ENCODE measurements around the gene KLF15. TPM values are rescaled to one million over a fixed set of nuclear protein-coding genes. Genes with fewer than 3 reads are reported as not detected.

Gene KLF15
- total and polyA plus RNA-seq, 2 donors from 2014 or later: 22.9 to 30.0 TPM

DNA sequence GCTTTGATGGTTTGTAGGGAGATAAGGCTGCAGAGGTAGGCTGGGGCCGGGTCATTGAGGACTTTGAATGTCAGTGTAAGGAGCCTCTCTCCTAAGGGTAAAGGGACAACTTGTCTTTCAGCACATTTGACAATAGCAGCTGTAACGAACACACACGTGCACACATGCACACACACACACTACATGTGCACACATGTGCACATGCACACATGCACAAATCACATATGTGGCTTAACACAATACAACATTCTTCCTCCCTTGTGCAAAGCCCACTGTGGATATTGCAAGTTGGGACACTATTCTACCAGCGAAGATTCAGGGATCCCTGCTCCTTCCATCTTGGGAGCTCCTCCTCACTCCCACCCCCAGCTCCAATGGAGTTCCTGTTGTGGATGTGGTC, 36.4 kb upstream of the KLF15 start:
- intact Hi-C loops (cut with DNase I): loop anchor here (10.0 kb wide), 1 partner anchor 139 kb away; no protein-coding TSS in a partner anchor
- TF ChIP-seq, protein P1, sequence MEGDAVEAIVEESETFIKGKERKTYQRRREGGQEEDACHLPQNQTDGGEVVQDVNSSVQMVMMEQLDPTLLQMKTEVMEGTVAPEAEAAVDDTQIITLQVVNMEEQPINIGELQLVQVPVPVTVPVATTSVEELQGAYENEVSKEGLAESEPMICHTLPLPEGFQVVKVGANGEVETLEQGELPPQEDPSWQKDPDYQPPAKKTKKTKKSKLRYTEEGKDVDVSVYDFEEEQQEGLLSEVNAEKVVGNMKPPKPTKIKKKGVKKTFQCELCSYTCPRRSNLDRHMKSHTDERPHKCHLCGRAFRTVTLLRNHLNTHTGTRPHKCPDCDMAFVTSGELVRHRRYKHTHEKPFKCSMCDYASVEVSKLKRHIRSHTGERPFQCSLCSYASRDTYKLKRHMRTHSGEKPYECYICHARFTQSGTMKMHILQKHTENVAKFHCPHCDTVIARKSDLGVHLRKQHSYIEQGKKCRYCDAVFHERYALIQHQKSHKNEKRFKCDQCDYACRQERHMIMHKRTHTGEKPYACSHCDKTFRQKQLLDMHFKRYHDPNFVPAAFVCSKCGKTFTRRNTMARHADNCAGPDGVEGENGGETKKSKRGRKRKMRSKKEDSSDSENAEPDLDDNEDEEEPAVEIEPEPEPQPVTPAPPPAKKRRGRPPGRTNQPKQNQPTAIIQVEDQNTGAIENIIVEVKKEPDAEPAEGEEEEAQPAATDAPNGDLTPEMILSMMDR (IDR thresholded peaks at IDR 0.05; ENCODE audit: borderline replicate concordance, extremely low read depth, insufficient read depth): no peak
- no peaks in the 10 kb centered on the region for H3K36me3 ChIP-seq (ENCODE audit: control insufficient read depth in 2 of 3, insufficient read depth in 3 of 3, low read length in 3 of 3)
- DNase-seq (no peak), FAIRE-seq (no peak)
- no peaks in the 10 kb centered on the region for H3K9me3 ChIP-seq (ENCODE audit: control insufficient read depth in 2 of 3, insufficient read depth in 1 of 3, low read length in 3 of 3)
- H3K4me3 ChIP-seq (ENCODE audit: low read length in 3 of 3): no peak overlapping the region
- no peak overlapping the region for H3K27ac ChIP-seq (ENCODE audit: low read depth in 2 of 2, low read length in 2 of 2)
- H3K9ac ChIP-seq (ENCODE audit: low read length in 3 of 3): no peak overlapping the region
- no peaks in the 10 kb centered on the region for H3K27me3 ChIP-seq (ENCODE audit: control insufficient read depth, insufficient read depth, low read length)
- peaks cover 0 to 4% (median 0%) of the 10 kb centered on the region in 3 donors for H3K4me1 ChIP-seq (ENCODE audit: control insufficient read depth in 2 of 3, insufficient read depth in 2 of 3, low read depth in 1 of 3, low read length in 3 of 3)

DNA sequence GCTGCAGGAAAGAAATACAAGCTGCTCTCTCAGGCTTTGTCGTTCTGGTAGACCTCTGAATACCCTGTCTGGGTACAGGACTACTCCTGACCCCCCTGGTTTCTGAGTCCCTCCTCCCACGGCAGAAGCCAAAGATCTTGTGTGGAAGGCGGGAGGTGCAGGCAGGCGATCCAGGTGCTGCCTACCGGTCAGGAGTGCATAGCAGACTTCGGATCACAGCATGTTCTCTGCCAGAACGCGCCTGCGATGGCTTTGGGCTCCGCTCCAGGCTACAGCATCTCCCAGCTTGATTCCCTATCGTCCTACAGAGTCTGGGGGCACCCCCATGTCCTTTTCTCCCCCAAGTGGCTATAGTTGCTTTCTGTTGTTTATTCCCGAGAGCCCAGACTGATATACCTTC, 35.0 kb upstream of the KLF15 start:
- FAIRE-seq (no peak), DNase-seq (no peak)
- Histone ChIP-seq H3K9me3 (ENCODE audit: control insufficient read depth in 2 of 3, insufficient read depth in 1 of 3, low read length in 3 of 3) (no peaks in the 10 kb centered on the region), H3K27ac (ENCODE audit: low read depth in 2 of 2, low read length in 2 of 2) (no peak overlapping the region), H3K4me3 (ENCODE audit: low read length in 3 of 3) (no peak overlapping the region), H3K9ac (ENCODE audit: low read length in 3 of 3) (no peak overlapping the region), H3K4me1 (ENCODE audit: control insufficient read depth in 2 of 3, insufficient read depth in 2 of 3, low read depth in 1 of 3, low read length in 3 of 3) (peaks cover 0 to 4% (median 0%) of the 10 kb centered on the region in 3 donors), H3K27me3 (ENCODE audit: control insufficient read depth, insufficient read depth, low read length) (no peaks in the 10 kb centered on the region), H3K36me3 (ENCODE audit: control insufficient read depth in 2 of 3, insufficient read depth in 3 of 3, low read length in 3 of 3) (no peaks in the 10 kb centered on the region)
- intact Hi-C loops (cut with DNase I): loop anchor here (10.0 kb wide), 1 partner anchor 137 kb away; no protein-coding TSS in a partner anchor
- TF ChIP-seq, protein P1 (IDR thresholded peaks at IDR 0.05; ENCODE audit: borderline replicate concordance, extremely low read depth, insufficient read depth): no peak

DNA sequence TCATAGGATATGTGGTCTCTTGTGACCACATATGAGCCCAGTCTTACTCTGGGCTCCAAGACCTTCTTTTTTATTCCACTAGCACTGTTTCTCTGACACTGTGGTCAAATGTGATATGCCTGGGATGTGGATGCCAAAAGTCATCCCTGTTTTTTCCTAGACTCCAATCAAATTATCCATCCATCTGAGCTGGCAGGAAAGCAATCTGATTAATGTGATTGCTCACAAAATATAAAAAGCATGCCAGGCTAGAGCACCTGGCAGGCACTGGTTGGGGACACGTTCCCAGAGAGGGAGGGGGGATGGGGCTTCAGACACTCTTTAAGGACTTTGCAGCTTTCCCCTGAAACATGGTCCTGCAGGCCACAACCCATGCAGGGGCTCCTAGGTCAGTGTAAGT, 34.4 kb upstream of the KLF15 start:
- TF ChIP-seq, protein P1 (IDR thresholded peaks at IDR 0.05; ENCODE audit: borderline replicate concordance, extremely low read depth, insufficient read depth): no peak
- H3K9me3 ChIP-seq (ENCODE audit: control insufficient read depth in 2 of 3, insufficient read depth in 1 of 3, low read length in 3 of 3): no peaks in the 10 kb centered on the region
- H3K27ac ChIP-seq (ENCODE audit: low read depth in 2 of 2, low read length in 2 of 2): no peak overlapping the region
- no peaks in the 10 kb centered on the region for H3K27me3 ChIP-seq (ENCODE audit: control insufficient read depth, insufficient read depth, low read length)
- H3K4me3 ChIP-seq (ENCODE audit: low read length in 3 of 3): no peak overlapping the region
- H3K4me1 ChIP-seq (ENCODE audit: control insufficient read depth in 2 of 3, insufficient read depth in 2 of 3, low read depth in 1 of 3, low read length in 3 of 3): peaks cover 0 to 4% (median 0%) of the 10 kb centered on the region in 3 donors
- no peak for FAIRE-seq
- H3K9ac ChIP-seq (ENCODE audit: low read length in 3 of 3): no peak overlapping the region
- intact Hi-C loops (cut with DNase I): loop anchor here (10.0 kb wide), 1 partner anchor 137 kb away; no protein-coding TSS in a partner anchor
- no peaks in the 10 kb centered on the region for H3K36me3 ChIP-seq (ENCODE audit: control insufficient read depth in 2 of 3, insufficient read depth in 3 of 3, low read length in 3 of 3)
- DNase-seq: no peak

DNA sequence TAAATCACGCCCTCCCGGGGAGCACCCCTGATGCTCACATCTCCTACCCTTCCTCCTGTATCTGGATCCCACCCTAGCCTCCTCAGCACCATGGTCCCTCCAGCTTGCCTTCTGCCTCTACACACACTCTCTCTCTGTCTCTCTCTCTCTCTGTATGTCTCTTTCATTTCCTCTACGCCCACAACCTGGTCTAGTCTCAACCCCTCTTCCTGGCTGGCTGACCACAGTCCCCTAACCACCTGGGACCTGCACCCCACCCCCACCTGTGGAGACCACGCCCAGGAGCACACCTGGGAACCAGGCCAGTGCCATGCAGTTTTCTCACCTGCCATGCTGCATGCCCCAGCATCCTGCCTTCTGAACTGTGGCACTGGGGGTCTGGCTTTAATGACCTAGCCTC, 33.5 kb upstream of the KLF15 start:
- intact Hi-C loops (cut with DNase I): loop anchor here (10.0 kb wide), 1 partner anchor 136 kb away; no protein-coding TSS in a partner anchor
- Histone ChIP-seq H3K4me1 (ENCODE audit: control insufficient read depth in 2 of 3, insufficient read depth in 2 of 3, low read depth in 1 of 3, low read length in 3 of 3) (peaks cover 0 to 4% (median 0%) of the 10 kb centered on the region in 3 donors), H3K36me3 (ENCODE audit: control insufficient read depth in 2 of 3, insufficient read depth in 3 of 3, low read length in 3 of 3) (no peaks in the 10 kb centered on the region), H3K4me3 (ENCODE audit: low read length in 3 of 3) (no peak overlapping the region), H3K27me3 (ENCODE audit: control insufficient read depth, insufficient read depth, low read length) (no peaks in the 10 kb centered on the region), H3K9ac (ENCODE audit: low read length in 3 of 3) (no peak overlapping the region), H3K27ac (ENCODE audit: low read depth in 2 of 2, low read length in 2 of 2) (no peak overlapping the region), H3K9me3 (ENCODE audit: control insufficient read depth in 2 of 3, insufficient read depth in 1 of 3, low read length in 3 of 3) (no peaks in the 10 kb centered on the region)
- no peak for DNase-seq
- TF ChIP-seq, protein P1 (IDR thresholded peaks at IDR 0.05; ENCODE audit: borderline replicate concordance, extremely low read depth, insufficient read depth): no peak
- no peak for FAIRE-seq

Data from kidney (tissue), 14 donors.